HT-29 (cell line): ENCODE data around the gene SV2B. TPM values are rescaled to one million over a fixed set of nuclear protein-coding genes. Genes with fewer than 3 reads are reported as not detected.

Source experiments
- DNase-seq: peaks from one replicate; pipeline ENCODE4 v3.0.0-alpha.2; 2015; ENCODE audit warnings: low spot score
- total RNA-seq: library from RNA; depleted of rRNA; stranded (reverse); fragments of >200 nt; shearing (Covaris generic); gene quantifications from 2 replicates; pipeline ENCODE4 v1.2.3, GENCODE V29; 2014

The SV2B gene
- total RNA-seq, 1 experiment from 2014 or later = not detected

GRCh38 chr15:91136386-91136923 lies 36.4 kb downstream of the SV2B start:
- DNase-seq = no peak

DNA sequence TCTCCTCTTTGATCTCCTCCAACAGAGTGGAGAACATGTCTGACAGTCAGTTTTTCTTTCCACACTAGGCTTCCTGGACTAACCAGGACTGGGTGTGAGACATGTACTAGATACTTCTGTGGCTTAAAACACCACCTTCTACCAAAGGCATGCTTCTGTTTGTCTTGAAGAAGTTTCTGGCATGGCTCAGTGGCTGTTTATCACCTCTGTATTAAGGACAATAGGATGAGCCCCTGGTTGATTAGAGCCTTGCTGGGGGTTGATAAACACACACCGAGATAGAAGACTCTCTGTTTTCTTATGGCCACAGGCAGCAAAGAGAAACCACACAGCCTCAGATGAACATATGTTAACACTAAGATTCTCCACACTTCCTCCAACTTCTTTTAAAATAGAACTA lies 40.5 kb downstream of the SV2B start:
- DNase-seq = no peak

DNA sequence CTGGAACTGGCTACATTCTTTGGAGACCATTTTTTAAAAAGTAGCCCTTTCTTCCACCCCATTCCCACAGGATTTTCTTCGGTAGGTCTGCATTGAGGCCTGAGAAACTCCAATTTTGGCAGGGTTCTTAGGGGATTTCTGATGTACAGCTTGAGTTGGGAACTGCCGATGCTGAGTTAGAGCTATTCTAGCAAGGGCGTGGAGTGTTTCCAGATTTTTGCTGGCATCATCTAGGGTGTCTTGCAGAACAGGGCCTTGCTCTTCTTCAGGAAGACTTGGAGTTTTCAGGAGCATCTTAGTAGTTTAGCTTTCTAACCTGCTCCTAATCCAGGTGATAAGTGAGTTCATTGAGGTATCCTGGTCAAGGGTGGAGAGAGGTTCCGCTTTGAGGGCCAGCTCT lies 41.0 kb downstream of the SV2B start:
- DNase-seq = no peak

GRCh38 chr15:91142106-91142744 lies 42.2 kb downstream of the SV2B start:
- DNase-seq = peak; percentile 20

- no peak for DNase-seq
Observed at GRCh38 chr15:91142946-91143345, 42.9 kb downstream of the SV2B start.

DNA sequence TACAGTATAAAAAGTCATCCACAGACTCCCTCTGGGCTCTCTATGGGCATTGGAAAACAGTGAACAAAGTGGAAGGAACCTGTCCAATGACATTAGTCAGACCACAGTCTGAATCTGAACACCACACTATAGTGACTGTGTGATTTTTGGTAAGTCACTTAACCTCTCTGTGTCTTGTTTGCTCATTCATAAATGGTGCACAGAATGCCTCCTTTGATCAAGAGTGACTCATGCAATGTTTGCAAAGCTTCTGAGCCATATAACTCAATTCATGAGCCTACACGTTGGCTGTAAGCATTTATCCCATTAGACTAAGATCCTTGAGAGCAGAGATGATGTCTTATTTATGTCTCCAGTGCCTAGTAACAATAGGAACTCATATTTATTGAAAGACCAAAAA lies 46.7 kb downstream of the SV2B start:
- no peak for DNase-seq

- no peak for DNase-seq
Observed at GRCh38 chr15:91148243-91148642, 48.2 kb downstream of the SV2B start.

GRCh38 chr15:91150502-91151160 lies 50.6 kb downstream of the SV2B start:
- no peak for DNase-seq

GRCh38 chr15:91151781-91152563 lies 51.9 kb downstream of the SV2B start:
- DNase-seq = no peak

GRCh38 chr15:91152896-91153581 lies 53.0 kb downstream of the SV2B start:
- DNase-seq = no peak

DNA sequence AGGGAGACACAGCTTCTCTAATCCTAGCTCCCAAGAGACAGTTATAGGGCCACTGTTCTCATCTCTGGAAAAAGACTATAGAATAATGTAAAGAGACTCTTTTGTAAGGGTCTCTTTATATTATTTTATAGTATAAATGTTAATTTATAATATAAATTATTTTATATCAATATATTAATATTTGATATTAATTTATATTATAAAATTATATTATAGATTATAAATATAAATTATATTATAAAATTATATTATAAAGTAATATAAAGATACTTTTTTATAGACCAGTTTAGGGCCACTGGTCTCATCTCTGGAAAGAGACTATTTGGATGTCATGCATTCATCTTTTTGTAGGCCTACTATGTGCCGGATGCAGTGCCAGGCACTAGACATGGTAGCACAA lies 53.9 kb downstream of the SV2B start:
- no peak for DNase-seq

DNA sequence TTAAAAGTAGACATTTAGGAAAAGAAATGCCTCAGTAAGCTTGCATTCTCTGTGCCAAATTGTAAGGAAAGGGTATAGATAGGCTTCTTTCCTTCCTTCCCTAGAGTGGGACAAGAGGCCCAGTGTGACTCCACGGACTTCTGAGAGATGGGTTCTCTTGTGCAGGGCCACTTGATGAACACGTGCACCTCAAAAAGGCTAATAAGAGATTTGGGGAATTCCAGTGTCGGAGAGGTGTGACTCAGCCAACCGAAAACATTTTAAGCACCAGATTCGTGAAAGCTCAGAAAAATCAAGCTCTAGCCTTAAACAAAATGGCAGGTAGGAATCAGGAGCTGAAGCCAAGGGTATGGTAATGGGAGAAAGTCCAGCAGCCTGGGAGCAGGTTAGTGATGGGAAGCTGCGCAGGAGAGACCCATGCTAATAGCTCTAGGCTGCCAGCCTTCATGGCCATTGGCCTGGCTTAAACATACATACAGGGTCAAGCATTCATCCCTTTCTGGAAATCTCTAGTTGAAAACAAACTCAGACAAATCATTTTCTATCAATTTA lies 56.2 kb downstream of the SV2B start:
- DNase-seq = no peak

GRCh38 chr15:91158415-91159394 lies 58.6 kb downstream of the SV2B start:
- DNase-seq = no peak

DNA sequence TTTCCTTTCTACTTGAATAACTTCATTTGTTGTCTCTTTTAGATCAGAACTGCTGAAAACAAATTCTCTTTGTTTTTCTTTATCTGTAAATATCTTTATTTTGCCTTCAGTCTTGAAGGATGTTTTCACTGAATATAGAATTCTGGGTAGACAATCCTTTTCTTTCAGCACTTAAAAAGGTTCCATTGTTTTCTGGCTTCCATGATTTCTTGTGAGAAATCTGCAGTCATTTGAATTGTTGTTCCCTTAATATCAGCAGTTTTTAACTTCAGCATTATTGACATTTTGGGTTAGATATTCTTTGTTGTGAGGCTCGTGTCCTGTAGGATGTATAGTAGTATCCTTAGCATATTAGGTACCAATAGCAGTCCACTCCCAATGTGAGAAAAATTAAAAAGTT lies 65.8 kb downstream of the SV2B start:
- no peak for DNase-seq

GRCh38 chr15:91168457-91168856 lies 68.4 kb downstream of the SV2B start:
- no peak for DNase-seq

- DNase-seq = no peak
Observed at GRCh38 chr15:91171334-91171733, 71.3 kb downstream of the SV2B start.

GRCh38 chr15:91182101-91182500 lies 82.0 kb downstream of the SV2B start:
- no peak for DNase-seq

- no peak for DNase-seq
Observed at GRCh38 chr15:91183596-91183995, 83.5 kb downstream of the SV2B start.

- DNase-seq = no peak
Observed at GRCh38 chr15:91184441-91184840, 84.4 kb downstream of the SV2B start.

- peak; percentile 59 for DNase-seq
Observed at GRCh38 chr15:91186904-91187656, 87.0 kb downstream of the SV2B start.
